Neural cell (in vitro differentiated cells): ENCODE data around the gene ZNF205. TPM values are rescaled to one million over a fixed set of nuclear protein-coding genes. Genes with fewer than 3 reads are reported as not detected.
"Not testable (repeated sequence)": the region's sequence is repeated elsewhere in the genome, so short reads cannot be mapped to it uniquely, and the experiment has no call there.

ENCODE experiments used
- H2AFZ ChIP-seq: fragments of 200-600, 300-800 bp; sonication (generic), shearing (Covaris generic); 2 replicates; pipeline ENCODE4 v1.6.0; 2014; ENCODE audit warnings: low read depth, mild to moderate bottlenecking, antibody characterized with exemption, low read length, moderate library complexity
- H3F3A ChIP-seq: fragments of 200-600 bp; shearing (Covaris generic); 2 replicates; pipeline ENCODE4 v1.6.1; 2016; ENCODE audit warnings: mild to moderate bottlenecking, moderate library complexity, mixed read lengths, antibody characterized with exemption, low read length; ENCODE audit not compliant: insufficient read depth, poor library complexity, severe bottlenecking
- H3K27ac ChIP-seq: fragments of 200-600, 300-800 bp; sonication (generic), shearing (Covaris generic); 2 replicates; pipeline ENCODE4 v1.5.1; 2014; ENCODE audit warnings: mild to moderate bottlenecking, low read length, moderate library complexity
- H3K27me3 ChIP-seq: fragments of 300-800, 200-600 bp; sonication (generic), shearing (Covaris generic); 2 replicates; pipeline ENCODE4 v1.6.0; 2014; ENCODE audit warnings: mild to moderate bottlenecking, low read depth, low read length, moderate library complexity; ENCODE audit not compliant: insufficient read depth
- H3K36me3 ChIP-seq: fragments of 300-800, 200-600 bp; sonication (generic), shearing (Covaris generic); 2 replicates; pipeline ENCODE4 v1.5.1; 2014; ENCODE audit warnings: mild to moderate bottlenecking, antibody characterized with exemption, low read length, moderate library complexity; ENCODE audit not compliant: insufficient read depth
- H3K4me2 ChIP-seq: fragments of 300-800, 200-600 bp; sonication (generic), shearing (Covaris generic); 2 replicates; pipeline ENCODE4 v1.6.0; 2014; ENCODE audit warnings: mild to moderate bottlenecking, low read length
- H3K4me3 ChIP-seq: fragments of 300-800, 200-600 bp; sonication (generic), shearing (Covaris generic); 2 replicates; pipeline ENCODE4 v1.5.1; 2014; ENCODE audit warnings: mild to moderate bottlenecking, low read length, moderate library complexity
- H3K79me2 ChIP-seq: fragments of 200-600 bp; shearing (Covaris generic); replicated peaks from 2 replicates; pipeline ENCODE4 v1.6.0; 2014; ENCODE audit warnings: mild to moderate bottlenecking, low read length, moderate library complexity; ENCODE audit not compliant: insufficient read depth
- H3K9ac ChIP-seq: fragments of 300-800, 200-600 bp; sonication (generic), shearing (Covaris generic); 2 replicates; pipeline ENCODE4 v1.6.1; 2016; ENCODE audit warnings: mild to moderate bottlenecking, low read length, mixed read lengths
- H3K9me2 ChIP-seq: fragments of 200-600 bp; shearing (Covaris generic); 2 replicates; pipeline ENCODE4 v1.6.1; 2016; ENCODE audit warnings: mild to moderate bottlenecking, low read length, mixed read lengths; ENCODE audit not compliant: insufficient read depth
- H3K9me3 ChIP-seq: fragments of 200-600, 300-800 bp; sonication (generic), shearing (Covaris generic); 2 replicates; pipeline ENCODE4 v1.6.1; 2016; ENCODE audit warnings: mild to moderate bottlenecking, mixed run types, low read length, moderate library complexity, mixed read lengths
- H4K20me1 ChIP-seq: fragments of 200-600 bp; shearing (Covaris generic); 2 replicates; pipeline ENCODE4 v1.6.1; 2016; ENCODE audit warnings: mild to moderate bottlenecking, mixed run types; ENCODE audit not compliant: insufficient read depth
- EP300 ChIP-seq: fragments of 450-650 bp; conservative IDR thresholded peaks from 2 replicates; pipeline ENCODE4 v1.6.1; 2014; ENCODE audit warnings: antibody characterized with exemption, mild to moderate bottlenecking, moderate library complexity; ENCODE audit not compliant: poor library complexity, severe bottlenecking
- EZH2 ChIP-seq: fragments of 200-600, 300-800 bp; shearing (Covaris generic), sonication (generic); IDR thresholded peaks from 2 replicates; pipeline ENCODE4 v1.6.1; 2014; ENCODE audit warnings: antibody characterized with exemption, low read length, borderline replicate concordance, mild to moderate bottlenecking; ENCODE audit not compliant: insufficient read depth, poor library complexity, severe bottlenecking
- MXI1 ChIP-seq: fragments of 450-650 bp; conservative IDR thresholded peaks from 2 replicates; pipeline ENCODE4 v1.6.1; 2014; ENCODE audit warnings: antibody characterized with exemption, mild to moderate bottlenecking; ENCODE audit not compliant: poor library complexity, severe bottlenecking
- POLR2AphosphoS5 ChIP-seq: IDR thresholded peaks from 2 replicates; pipeline ENCODE4 v1.6.1; 2012
- RAD21 ChIP-seq: fragments of 450-650 bp; conservative IDR thresholded peaks from 2 replicates; pipeline ENCODE4 v1.6.1; 2014; ENCODE audit warnings: antibody characterized with exemption, mild to moderate bottlenecking, moderate library complexity
- REST ChIP-seq: IDR thresholded peaks from 2 replicates; pipeline ENCODE4 v1.6.1; 2012; ENCODE audit warnings: borderline replicate concordance
- SMC3 ChIP-seq: fragments of 450-650 bp; conservative IDR thresholded peaks from 2 replicates; pipeline ENCODE4 v1.6.1; 2014; ENCODE audit warnings: antibody characterized with exemption, mild to moderate bottlenecking, moderate library complexity; ENCODE audit not compliant: poor library complexity
- TAF1 ChIP-seq: IDR thresholded peaks from 2 replicates; pipeline ENCODE4 v1.6.1; 2012; ENCODE audit warnings: low read depth
- polyA plus RNA-seq: library from polyadenylated mRNA; depleted of rRNA; stranded (reverse); fragments of >200 nt; gene quantifications from 2 replicates; pipeline ENCODE4 v1.2.3, GENCODE V29; 2014
- TF ChIP-seq, protein P1 (sequence below): fragments of 450-650 bp; IDR thresholded peaks from 2 replicates; pipeline ENCODE4 v1.5.1; 2014; ENCODE audit warnings: antibody characterized with exemption, mild to moderate bottlenecking, moderate library complexity; ENCODE audit not compliant: poor library complexity, severe bottlenecking

ZNF205 gene
- polyA plus RNA-seq, 1 donor from 2014 or later = 30.0 TPM

DNA sequence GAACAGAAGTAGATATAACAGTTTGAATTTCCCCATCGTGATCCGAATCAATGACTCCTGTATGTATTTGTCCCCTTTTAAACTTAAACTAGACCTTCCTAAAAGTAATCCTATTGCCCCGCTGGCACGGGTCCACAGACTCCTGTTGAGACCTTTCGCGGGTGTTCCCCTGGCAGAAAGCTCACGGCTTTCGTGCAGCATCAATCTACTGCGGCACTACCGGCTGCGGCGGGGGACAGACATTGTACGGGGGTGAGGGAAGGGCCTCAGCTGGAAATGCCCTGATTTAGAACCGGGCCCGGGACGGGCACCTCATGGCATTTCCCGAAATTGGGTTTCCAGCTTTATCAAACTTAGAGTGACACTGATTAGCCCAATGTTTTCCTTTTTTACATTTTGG lies 32.4 kb upstream of the ZNF205 start:
- H3K9ac ChIP-seq = no peak overlapping the region
- no peaks in the 10 kb centered on the region for H3K9me2 ChIP-seq
- H3F3A ChIP-seq = no peaks in the 10 kb centered on the region
- no peak for TF ChIP-seq EZH2
- TF ChIP-seq EP300 = no peak
- TF ChIP-seq RAD21 = no peak
- no peak for TF ChIP-seq SMC3
- TF ChIP-seq, protein P1, sequence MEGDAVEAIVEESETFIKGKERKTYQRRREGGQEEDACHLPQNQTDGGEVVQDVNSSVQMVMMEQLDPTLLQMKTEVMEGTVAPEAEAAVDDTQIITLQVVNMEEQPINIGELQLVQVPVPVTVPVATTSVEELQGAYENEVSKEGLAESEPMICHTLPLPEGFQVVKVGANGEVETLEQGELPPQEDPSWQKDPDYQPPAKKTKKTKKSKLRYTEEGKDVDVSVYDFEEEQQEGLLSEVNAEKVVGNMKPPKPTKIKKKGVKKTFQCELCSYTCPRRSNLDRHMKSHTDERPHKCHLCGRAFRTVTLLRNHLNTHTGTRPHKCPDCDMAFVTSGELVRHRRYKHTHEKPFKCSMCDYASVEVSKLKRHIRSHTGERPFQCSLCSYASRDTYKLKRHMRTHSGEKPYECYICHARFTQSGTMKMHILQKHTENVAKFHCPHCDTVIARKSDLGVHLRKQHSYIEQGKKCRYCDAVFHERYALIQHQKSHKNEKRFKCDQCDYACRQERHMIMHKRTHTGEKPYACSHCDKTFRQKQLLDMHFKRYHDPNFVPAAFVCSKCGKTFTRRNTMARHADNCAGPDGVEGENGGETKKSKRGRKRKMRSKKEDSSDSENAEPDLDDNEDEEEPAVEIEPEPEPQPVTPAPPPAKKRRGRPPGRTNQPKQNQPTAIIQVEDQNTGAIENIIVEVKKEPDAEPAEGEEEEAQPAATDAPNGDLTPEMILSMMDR = no peak
- H3K9me3 ChIP-seq = no peaks in the 10 kb centered on the region
- H2AFZ ChIP-seq = no peak overlapping the region
- H3K4me2 ChIP-seq = no peak overlapping the region
- H3K27ac ChIP-seq = no peak overlapping the region
- H3K36me3 ChIP-seq = no peaks in the 10 kb centered on the region
- H3K79me2 ChIP-seq = no peaks in the 10 kb centered on the region
- no peaks in the 10 kb centered on the region for H3K27me3 ChIP-seq
- no peaks in the 10 kb centered on the region for H4K20me1 ChIP-seq
- H3K4me3 ChIP-seq = no peak overlapping the region

GRCh38 chr16:3081957-3082356 lies 30.4 kb upstream of the ZNF205 start:
- H3K79me2 ChIP-seq, H3F3A ChIP-seq, H3K27me3 ChIP-seq, H3K9me3 ChIP-seq, H3K36me3 ChIP-seq, H3K9ac ChIP-seq, H4K20me1 ChIP-seq, H3K9me2 ChIP-seq, H2AFZ ChIP-seq, H3K4me2 ChIP-seq, H3K27ac ChIP-seq, H3K4me3 ChIP-seq: not testable (repeated sequence)

DNA sequence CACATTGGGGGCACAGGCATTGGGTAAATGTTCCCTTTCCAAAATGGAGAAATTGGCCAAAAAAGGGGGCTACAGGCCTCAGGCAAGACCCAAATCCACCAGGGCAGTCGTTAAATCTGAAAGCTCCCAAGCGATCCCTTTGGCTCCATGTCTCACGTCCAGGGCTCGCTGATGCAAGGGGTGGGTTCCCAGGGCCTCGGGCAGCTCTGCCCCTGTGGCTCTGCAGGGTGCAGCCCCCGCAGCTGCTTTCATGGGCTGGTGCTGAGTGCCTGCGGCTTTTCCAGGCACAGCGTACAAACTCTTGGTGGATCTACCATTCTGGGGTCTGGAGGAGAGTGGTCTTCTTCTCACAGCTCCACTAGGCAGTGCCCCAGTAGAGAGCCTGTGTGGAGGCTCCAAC lies 29.0 kb upstream of the ZNF205 start:
- H4K20me1 ChIP-seq, H3K4me2 ChIP-seq, H3K4me3 ChIP-seq, H3K27me3 ChIP-seq, H3K9me3 ChIP-seq, H3K9me2 ChIP-seq, H2AFZ ChIP-seq, H3K27ac ChIP-seq, H3F3A ChIP-seq, H3K9ac ChIP-seq, H3K79me2 ChIP-seq, H3K36me3 ChIP-seq: not testable (repeated sequence)

DNA sequence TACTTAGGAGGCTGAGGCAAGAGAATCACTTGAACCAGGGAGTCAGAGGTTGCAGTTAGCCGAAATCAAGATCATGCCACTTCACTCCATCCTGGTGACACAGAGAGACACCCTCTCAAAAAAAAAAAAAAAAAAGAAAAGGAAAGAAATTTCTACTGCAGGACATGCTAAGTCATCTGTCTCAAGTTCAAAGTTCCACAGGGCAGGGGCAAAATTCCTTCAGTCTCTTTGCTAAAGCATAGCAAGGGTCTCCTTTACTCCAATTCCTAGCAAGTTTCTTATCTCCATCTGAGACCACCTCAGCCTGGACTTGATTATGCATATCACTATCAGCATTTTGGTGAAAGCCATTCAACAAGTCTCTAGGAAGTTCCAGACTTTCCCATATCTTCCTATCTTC lies 27.9 kb upstream of the ZNF205 start:
- Histone ChIP-seq H2AFZ (no peak overlapping the region), H3K36me3 (no peaks in the 10 kb centered on the region), H3K27ac (no peak overlapping the region), H3K9me2 (no peaks in the 10 kb centered on the region), H4K20me1 (no peaks in the 10 kb centered on the region), H3K9me3 (no peaks in the 10 kb centered on the region), H3K79me2 (no peaks in the 10 kb centered on the region), H3K9ac (no peak overlapping the region), H3F3A (no peaks in the 10 kb centered on the region), H3K27me3 (no peaks in the 10 kb centered on the region), H3K4me2 (no peak overlapping the region), H3K4me3 (no peak overlapping the region)
- TF ChIP-seq POLR2AphosphoS5 (no peak), EP300 (no peak), SMC3 (no peak), TAF1 (no peak), REST (no peak), RAD21 (no peak), MXI1 (no peak), EZH2 (no peak)
- TF ChIP-seq, protein P1 = no peak
